Cerebellar nuclear complex (tissue), 1 donor: ENCODE measurements around the gene ACP7.

Experiments used
- DNase-seq, 2 experiments: peaks; one replicate each; lab custom pipeline; 2025; lab: John Stamatoyannopoulos, UW

Gene ACP7

DNA sequence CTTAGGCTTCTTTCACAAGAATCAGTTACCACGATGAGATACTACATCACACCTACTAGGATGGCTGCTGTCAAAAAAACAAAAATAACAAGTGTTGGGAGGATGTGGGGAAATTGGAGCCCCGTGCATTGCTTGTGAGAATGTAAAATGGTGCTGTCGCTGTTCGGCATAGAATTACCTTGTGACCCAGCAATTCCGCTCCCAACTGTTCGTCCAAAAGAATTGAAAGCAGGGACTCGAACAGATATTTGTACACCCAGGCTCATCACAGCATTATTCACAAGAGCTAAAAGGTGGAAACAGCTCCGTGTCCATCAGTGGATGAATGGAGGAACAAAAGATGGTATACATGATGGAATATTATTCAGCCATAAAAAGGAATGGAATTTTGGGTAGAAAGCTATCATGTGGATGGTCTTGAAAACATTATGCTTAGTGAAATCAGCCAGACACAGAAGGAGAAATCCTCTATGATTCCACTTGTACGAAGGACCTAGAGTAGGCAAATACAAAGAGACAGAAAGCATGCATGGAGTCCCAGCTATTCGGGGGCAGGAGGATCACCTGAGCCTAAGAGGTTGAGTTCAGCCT is 64.9 kb downstream of the ACP7 start:
- no peak for DNase-seq

DNA sequence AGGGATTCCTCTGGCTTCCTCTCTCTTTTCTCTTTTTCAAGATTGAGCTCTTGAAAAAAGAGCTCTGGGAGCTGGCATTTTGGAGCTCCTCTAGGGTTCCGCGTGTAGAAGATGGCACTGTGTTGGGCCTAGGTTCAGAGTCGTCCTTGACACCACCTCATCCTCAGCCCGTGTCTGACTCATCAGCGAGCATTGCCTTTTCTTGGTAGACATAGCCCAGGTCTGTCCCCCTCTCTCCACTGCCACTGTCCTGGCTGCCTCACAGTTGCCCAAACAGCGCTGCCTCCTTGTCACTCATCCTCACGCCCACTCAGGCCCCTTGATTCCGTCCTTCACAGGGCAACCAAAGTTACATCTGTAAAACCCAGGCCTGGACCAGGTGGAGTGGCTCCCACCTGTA is 66.1 kb downstream of the ACP7 start:
- DNase-seq, result no peak

DNA sequence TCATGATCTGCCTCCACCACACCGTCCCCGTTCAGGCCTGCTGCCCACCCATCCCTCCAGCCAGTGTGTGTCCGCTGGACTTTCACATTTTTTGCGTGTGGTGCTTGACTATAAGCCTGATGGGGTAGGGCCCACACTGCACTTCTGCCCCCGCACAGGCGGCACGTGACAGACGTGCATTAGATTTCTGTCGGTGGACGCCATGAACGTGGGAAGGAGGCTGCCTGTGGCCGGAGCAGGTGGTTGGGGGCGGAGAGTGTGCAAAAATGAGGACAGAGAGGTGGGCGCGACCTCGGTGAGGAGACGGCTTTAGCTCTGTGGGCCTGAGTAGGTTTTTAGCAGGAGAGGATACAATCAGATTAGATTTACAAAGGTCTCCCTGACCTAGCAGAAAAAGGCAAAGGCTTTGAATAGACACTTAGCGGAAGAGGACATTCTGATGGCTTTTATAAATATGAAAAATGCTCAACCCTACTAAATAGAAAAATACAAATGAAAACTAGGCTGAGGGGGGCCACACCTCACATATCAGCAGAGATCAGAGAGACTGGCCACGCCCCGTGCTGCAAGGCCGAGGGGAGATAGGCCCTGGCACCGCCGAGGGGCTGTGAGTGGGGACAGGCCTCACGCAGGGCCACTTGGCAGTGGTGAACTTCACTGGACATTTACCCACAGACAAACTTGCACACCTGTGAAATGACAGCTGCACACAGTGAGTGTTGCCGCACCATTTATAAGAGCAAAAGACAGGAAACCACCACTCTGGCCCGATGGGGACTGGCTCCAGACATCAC is 66.8 kb downstream of the ACP7 start:
- no peak for DNase-seq

DNA sequence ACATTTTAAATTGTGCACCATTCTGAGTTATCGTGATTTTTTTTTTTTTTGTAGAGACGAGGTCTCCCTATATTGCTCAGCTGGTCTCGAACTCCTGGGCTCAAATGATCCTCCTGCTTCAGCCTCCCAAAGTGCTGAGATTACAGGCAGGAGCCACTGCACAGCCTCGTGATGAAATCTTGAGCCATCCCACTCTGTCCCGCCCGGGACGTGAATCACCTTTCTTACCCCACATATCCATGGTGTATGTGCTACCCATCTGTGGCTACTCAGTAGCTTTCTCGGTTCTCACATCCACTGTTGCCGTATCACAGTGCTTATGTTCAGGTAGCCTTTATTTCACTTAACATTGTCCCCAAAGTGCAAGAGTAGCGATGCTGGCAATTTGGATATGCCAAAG is 67.9 kb downstream of the ACP7 start:
- no peak for DNase-seq

DNA sequence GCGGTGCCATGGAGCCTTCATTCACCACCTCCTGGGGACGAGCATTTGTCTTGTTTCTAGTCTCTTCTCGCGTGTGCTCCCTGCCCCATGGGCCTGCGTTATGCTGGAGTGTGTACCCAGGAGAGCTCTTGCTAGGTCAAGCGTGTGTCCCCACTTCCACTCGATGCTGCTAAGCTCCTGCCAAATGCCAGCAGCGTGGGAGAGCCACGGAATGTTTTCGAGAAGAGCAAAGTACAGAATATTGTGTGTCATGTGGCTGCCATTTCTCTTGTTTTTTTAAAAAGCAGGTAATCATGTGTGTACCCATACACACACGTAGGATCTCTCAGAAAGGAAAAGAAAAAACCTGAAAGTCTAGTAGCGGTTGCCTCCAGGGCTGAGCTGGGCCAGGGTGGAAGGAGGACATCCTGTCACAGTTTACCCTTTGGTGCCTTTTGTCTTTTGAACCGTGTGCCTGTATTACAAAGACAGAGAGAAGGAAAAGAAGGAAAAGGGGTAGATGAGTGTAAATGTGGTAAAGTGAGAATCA is 70.0 kb downstream of the ACP7 start:
- no peak for DNase-seq

DNA sequence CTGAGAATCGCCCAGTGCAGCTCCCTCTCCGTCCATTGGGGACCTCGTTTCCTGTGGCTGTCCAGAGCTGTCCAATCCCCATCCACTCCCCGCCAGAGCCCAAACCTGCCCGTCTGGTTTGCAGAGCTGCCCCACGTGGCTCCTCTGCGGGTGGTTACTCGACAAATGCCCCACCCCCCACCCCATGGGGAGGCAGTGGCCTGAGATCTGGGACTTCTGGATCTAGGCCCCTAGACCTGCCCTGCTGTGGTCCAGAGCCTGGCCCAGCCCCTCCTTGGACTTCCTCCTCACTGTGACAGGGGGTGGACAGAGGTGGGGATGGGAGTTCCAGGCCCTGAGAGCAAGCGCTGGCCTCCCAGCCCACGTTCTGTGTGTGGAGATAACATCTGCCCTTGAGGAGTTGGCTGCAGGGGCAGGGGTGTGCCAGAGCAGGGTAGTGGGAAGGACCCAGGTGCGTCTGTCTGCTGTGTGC is 70.5 kb downstream of the ACP7 start:
- DNase-seq, result no peak

DNA sequence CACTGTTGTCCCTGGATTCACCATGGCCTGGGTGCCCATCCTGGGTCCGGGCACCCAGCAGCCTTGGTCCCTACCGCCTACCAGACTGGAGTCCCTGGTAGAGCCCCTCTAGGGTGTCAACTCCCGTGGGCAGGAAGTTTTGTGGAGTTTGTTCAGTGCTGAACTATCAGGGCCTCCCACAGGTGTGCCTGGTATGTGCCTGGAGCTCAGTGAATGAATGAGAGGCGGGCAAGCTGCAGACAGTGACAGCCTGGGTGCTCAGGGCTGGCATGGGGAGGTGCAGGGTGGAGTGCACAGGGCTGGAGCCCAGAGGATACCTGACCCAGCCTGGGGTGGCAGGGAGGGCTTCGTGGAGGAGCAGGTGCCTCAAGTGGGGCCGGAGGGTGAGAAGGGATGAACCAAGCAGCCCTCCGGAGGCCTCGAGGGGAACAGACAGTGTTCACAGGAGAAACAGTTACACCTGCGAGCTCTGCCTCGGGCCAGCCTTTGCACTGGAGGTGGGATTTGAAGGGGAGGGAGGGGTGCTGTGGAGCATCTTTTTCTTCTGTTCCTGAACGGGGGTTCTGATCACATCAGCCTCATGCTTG is 71.0 kb downstream of the ACP7 start:
- no peak for DNase-seq

DNA sequence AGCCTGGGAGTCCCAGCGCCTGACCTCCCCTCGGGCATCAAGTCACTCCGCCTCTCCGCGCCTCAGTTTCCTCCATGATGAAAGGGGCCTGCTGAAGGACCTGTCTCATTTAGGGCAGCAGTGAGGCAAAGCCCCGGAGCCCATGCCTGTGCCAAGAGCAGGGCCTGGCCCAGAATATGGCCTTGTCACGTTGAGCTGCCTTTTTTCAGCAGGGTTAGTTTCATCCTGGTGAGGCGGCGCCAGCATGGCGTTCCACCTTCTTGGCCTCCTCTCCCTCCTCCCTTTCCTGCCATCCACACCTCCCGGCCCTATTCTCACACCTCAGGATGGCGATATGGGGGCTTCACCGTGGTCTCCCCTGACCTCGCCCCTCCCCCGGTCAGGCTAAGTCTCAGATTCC is 71.6 kb downstream of the ACP7 start:
- DNase-seq, result no peak

DNA sequence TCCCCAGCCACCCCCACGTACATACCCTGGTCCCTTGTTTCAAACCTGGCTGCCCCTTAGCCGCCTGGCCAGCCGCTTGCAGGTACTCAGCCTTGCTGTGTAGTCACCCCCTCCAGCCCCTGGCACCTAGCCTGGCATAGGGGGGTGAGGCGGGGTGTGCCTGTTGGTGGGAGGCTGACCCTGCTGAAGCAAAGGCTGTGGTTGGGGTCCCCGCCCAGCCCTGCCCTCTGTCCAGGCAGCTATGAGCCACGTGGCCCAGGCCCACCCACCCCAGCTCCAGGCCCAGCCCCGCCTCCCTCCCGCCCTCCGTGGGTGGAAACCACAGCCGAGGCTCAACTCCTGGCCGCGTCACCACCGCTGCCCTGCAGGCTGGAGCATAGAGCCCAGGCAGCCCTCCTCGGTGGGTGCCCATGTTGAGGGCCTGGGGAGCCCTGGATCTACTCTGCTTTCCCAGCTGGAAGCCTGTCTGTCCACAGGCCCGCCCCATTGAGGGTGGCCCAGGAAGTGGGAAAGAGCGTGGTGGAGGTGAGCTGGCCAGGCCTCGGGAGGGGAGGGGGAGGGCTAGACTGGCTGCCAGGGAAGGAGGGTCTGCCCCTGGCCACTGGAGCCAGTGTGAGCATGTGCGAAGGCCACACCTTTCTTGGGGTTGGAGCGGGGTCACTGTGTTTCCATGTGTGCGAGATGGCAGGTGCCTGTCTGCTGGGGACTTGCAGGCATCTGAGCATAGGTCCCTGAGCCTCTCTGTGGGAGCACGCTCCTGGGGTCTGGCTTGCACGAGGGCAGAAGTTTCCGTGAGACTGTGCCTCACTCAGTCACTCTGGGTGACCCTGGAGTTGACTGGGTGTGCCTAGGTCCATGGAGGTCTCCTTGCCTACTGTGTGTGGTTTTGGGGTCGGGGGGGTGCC is 72.4 kb downstream of the ACP7 start:
- no peak for DNase-seq

DNA sequence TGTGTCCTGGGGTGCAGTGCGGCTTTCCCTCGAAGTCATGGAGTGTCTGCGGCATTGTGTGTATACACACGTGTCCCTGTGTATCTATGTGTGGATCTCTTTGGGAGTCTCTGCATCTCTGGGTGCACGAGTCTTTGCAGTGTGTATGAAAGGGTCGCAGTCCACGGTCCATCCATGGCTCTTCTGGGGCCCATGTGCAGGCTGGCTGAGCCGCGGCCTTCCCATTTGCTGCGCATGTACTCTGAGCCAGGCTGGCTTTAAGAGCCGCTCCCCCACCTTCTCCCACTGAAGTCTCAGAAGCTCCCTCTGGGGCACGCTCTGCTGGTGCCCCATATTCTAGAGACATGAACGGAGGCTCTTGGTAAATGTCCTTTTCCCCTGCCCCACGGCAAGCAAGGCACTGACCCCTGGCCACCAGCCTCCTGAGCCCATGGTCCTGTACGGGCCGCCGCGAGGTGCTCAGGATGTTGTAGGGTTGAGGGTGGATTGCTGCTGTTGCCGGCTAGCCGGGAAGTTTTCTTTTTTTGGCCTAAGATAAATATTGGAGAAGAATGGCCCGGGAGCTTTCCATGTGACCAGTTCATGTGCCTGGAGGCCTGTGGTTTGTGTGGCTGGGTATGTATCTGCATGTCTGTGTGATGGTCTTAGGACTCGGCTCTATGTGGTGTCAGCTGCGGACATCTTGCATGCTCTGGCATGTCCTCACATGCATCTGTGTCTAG is 73.3 kb downstream of the ACP7 start:
- no peak for DNase-seq

DNA sequence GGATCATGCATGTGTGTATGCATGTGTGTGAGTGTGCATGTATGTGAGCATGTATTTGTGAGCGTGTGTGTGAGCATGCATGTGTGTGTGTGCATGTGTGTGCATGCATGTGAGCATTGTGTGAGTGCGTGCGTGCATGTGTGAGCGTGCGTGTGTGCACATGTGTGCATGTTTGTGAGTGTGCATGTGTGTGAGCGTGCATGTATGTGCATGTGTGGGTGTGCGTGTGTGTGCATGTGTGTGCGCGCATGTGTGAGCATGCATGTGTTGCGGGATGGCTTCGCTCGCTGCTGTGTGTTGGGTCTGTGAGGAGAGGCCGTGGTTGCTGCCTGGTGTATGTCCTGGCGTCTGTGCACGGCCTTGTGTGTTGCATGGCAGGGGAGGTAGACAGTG is 73.8 kb downstream of the ACP7 start:
- no peak for DNase-seq

DNA sequence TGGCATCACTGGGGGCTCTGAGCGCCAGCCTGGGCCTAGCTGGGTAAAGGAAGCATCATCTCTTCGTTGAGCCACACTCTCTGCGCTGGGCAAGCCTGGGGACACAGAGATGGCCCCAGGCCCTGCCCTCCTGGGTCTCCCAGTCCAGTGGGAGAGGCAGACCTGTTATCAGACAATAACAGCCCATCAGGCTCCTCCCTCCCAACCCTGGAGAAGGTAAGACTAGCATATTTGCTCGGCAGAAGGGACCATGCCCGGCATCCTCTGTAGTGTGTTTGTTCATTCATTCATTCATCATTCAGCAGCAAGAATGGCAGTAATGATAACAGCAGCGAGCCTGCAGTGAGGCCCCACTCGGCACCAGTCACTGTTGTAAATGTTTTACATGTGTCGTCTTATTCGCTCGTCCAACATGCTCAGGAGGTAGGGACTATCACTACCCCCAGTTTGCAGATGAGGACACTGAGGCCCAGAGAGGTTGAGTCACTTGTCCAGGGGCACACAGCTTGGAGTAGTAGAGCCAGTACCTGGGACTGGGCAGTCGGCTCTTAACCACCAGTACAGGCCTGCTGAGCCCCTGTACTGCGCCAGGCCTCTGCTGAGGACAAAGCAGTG is 74.6 kb downstream of the ACP7 start:
- DNase-seq, result no peak

DNA sequence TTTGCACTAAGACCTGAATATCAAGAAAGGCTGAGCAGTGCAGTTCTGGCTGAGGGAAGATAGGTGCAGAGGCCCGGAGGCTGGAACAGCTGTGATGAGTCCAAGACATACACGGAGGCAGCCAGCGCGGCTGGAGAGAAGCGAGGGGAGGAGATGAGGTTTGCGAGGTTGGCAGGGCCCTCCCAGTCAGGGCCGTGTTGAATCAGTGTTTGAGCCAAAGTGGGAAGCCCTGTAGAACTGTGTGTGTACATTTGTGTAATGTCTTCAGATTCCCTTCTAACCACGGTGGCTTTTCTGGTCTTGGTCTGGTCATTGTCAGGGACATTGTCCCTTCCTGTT is 76.3 kb downstream of the ACP7 start:
- DNase-seq, result no peak
